Measurements from ENCODE around the gene RAPGEF4.

Gene RAPGEF4

GRCh38 chr2:172821370-172822338, 86.0 kb downstream of the RAPGEF4 start:
- DNase-seq = no peak
- no CpG with 5 or more reads among the region's 7 CpGs for WGBS (ENCODE audit: extremely low coverage, insufficient coverage, insufficient read length)
- peaks cover 4% of the 10 kb centered on the region in 2 experiments for H3K4me1 ChIP-seq (ENCODE audit: control insufficient read depth in 1 of 2, insufficient read depth in 2 of 2, low read length in 2 of 2)

DNA sequence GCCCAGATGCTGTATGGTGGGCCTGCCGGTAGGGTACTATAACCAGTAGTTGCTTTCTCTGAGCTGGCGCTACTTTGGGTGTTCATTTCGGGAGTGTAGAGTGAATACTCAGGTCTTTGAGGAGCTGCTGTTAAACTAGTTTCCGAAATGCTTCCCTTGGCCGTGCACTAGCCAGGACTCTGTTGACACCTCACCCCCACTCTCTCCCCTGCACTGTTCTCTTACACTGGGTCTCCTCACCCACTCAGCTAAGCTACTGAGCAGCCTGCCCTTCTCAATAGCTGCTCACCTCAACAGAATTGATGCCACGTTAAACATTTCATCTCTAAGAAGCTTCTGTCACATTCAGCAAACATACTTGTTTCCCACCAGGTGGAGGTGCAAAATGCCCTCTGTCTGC, 86.9 kb downstream of the RAPGEF4 start:
- no peak overlapping the region for H2AFZ ChIP-seq (ENCODE audit: insufficient read depth, low read length, poor library complexity)
- no peak overlapping the region for H3K18ac ChIP-seq (ENCODE audit: low read length)
- H3K27me3 ChIP-seq (ENCODE audit: insufficient read depth, low read length) = no peaks in the 10 kb centered on the region
- no peak overlapping the region for H3K27ac ChIP-seq (ENCODE audit: low read depth, low read length)
- no peak overlapping the region for H2BK12ac ChIP-seq (ENCODE audit: low read length)
- no peak overlapping the region for H3K4me3 ChIP-seq (ENCODE audit: low read depth, low read length)
- H2BK120ac ChIP-seq (ENCODE audit: insufficient read depth, low read length, poor library complexity) = no peak overlapping the region
- no peaks in the 10 kb centered on the region for H3K9me3 ChIP-seq (ENCODE audit: insufficient read depth, low read depth, low read length)
- H2AK5ac ChIP-seq (ENCODE audit: low read length) = no peak overlapping the region
- no peak for DNase-seq
- H3K14ac ChIP-seq (ENCODE audit: low read length) = no peak overlapping the region
- H4K12ac ChIP-seq (ENCODE audit: low read depth, low read length) = no peak overlapping the region
- H3K79me2 ChIP-seq (ENCODE audit: control insufficient read depth, insufficient read depth, low read length, poor library complexity) = no peaks in the 10 kb centered on the region
- no peak overlapping the region for H4K8ac ChIP-seq (ENCODE audit: low read depth, low read length)
- no peak overlapping the region for H4K91ac ChIP-seq (ENCODE audit: low read depth, low read length)
- H3K4me1 ChIP-seq (ENCODE audit: control insufficient read depth in 1 of 2, insufficient read depth in 2 of 2, low read length in 2 of 2) = peaks cover 4% of the 10 kb centered on the region in 2 experiments
- H3K9ac ChIP-seq (ENCODE audit: low read length) = no peak overlapping the region
- no peaks in the 10 kb centered on the region for H3K36me3 ChIP-seq (ENCODE audit: control insufficient read depth in 1 of 2, insufficient read depth in 2 of 2, low read length in 2 of 2)
- H2BK5ac ChIP-seq (ENCODE audit: low read depth, low read length, poor library complexity) = no peak overlapping the region
- H3K23ac ChIP-seq (ENCODE audit: low read length) = no peak overlapping the region
- H3K4me2 ChIP-seq (ENCODE audit: low read length) = no peak overlapping the region
- no peaks in the 10 kb centered on the region for H3K79me1 ChIP-seq (ENCODE audit: low read length)
- WGBS (ENCODE audit: extremely low coverage, insufficient coverage, insufficient read length) = no CpG with 5 or more reads among the region's 6 CpGs
- no peak overlapping the region for H3K4ac ChIP-seq (ENCODE audit: low read depth, low read length)

More at GRCh38 chr2:172821370-172822338, 86.0 kb downstream of the RAPGEF4 start:
- H3K27ac ChIP-seq (ENCODE audit: low read depth, low read length) = no peak overlapping the region
- no peaks in the 10 kb centered on the region for H3K9me3 ChIP-seq (ENCODE audit: insufficient read depth, low read depth, low read length)
- H3K4me3 ChIP-seq (ENCODE audit: low read depth, low read length) = no peak overlapping the region
- no peak overlapping the region for H2AFZ ChIP-seq (ENCODE audit: insufficient read depth, low read length, poor library complexity)
- H2AK5ac ChIP-seq (ENCODE audit: low read length) = no peak overlapping the region
- no peak overlapping the region for H3K4me2 ChIP-seq (ENCODE audit: low read length)
- no peak overlapping the region for H2BK12ac ChIP-seq (ENCODE audit: low read length)
- H3K4ac ChIP-seq (ENCODE audit: low read depth, low read length) = no peak overlapping the region
- no peak overlapping the region for H3K18ac ChIP-seq (ENCODE audit: low read length)
- no peaks in the 10 kb centered on the region for H3K27me3 ChIP-seq (ENCODE audit: insufficient read depth, low read length)
- no peak overlapping the region for H2BK5ac ChIP-seq (ENCODE audit: low read depth, low read length, poor library complexity)
- no peaks in the 10 kb centered on the region for H3K79me2 ChIP-seq (ENCODE audit: control insufficient read depth, insufficient read depth, low read length, poor library complexity)
- no peak overlapping the region for H4K91ac ChIP-seq (ENCODE audit: low read depth, low read length)
- no peak overlapping the region for H4K12ac ChIP-seq (ENCODE audit: low read depth, low read length)
- H3K23ac ChIP-seq (ENCODE audit: low read length) = no peak overlapping the region
- H3K14ac ChIP-seq (ENCODE audit: low read length) = no peak overlapping the region
- no peak overlapping the region for H3K9ac ChIP-seq (ENCODE audit: low read length)
- H3K36me3 ChIP-seq (ENCODE audit: control insufficient read depth in 1 of 2, insufficient read depth in 2 of 2, low read length in 2 of 2) = no peaks in the 10 kb centered on the region
- no peak overlapping the region for H2BK120ac ChIP-seq (ENCODE audit: insufficient read depth, low read length, poor library complexity)
- no peak overlapping the region for H4K8ac ChIP-seq (ENCODE audit: low read depth, low read length)
- no peaks in the 10 kb centered on the region for H3K79me1 ChIP-seq (ENCODE audit: low read length)

- Histone ChIP-seq H3K4me3 (ENCODE audit: low read depth, low read length) (no peak overlapping the region), H3K79me2 (ENCODE audit: control insufficient read depth, insufficient read depth, low read length, poor library complexity) (no peaks in the 10 kb centered on the region), H3K9me3 (ENCODE audit: insufficient read depth, low read depth, low read length) (no peaks in the 10 kb centered on the region), H2AFZ (ENCODE audit: insufficient read depth, low read length, poor library complexity) (no peak overlapping the region), H4K8ac (ENCODE audit: low read depth, low read length) (no peak overlapping the region), H3K23ac (ENCODE audit: low read length) (no peak overlapping the region), H3K27ac (ENCODE audit: low read depth, low read length) (no peak overlapping the region), H3K79me1 (ENCODE audit: low read length) (no peaks in the 10 kb centered on the region), H4K12ac (ENCODE audit: low read depth, low read length) (no peak overlapping the region), H3K4me1 (ENCODE audit: control insufficient read depth in 1 of 2, insufficient read depth in 2 of 2, low read length in 2 of 2) (peaks cover 4% of the 10 kb centered on the region in 2 experiments), H3K36me3 (ENCODE audit: control insufficient read depth in 1 of 2, insufficient read depth in 2 of 2, low read length in 2 of 2) (no peaks in the 10 kb centered on the region), H3K9ac (ENCODE audit: low read length) (no peak overlapping the region), H2BK120ac (ENCODE audit: insufficient read depth, low read length, poor library complexity) (no peak overlapping the region), H3K18ac (ENCODE audit: low read length) (no peak overlapping the region), H3K27me3 (ENCODE audit: insufficient read depth, low read length) (no peaks in the 10 kb centered on the region), H2BK12ac (ENCODE audit: low read length) (no peak overlapping the region), H3K4me2 (ENCODE audit: low read length) (no peak overlapping the region), H3K14ac (ENCODE audit: low read length) (no peak overlapping the region), H2BK5ac (ENCODE audit: low read depth, low read length, poor library complexity) (no peak overlapping the region), H4K91ac (ENCODE audit: low read depth, low read length) (no peak overlapping the region), H3K4ac (ENCODE audit: low read depth, low read length) (no peak overlapping the region), H2AK5ac (ENCODE audit: low read length) (no peak overlapping the region)
- no CpG with 5 or more reads among the region's 7 CpGs for WGBS (ENCODE audit: extremely low coverage, insufficient coverage, insufficient read length)
- no peak for DNase-seq
Observed at GRCh38 chr2:172823261-172823850, 87.7 kb downstream of the RAPGEF4 start.

GRCh38 chr2:172826522-172826921, 90.9 kb downstream of the RAPGEF4 start:
- H3K79me2 ChIP-seq (ENCODE audit: control insufficient read depth, insufficient read depth, low read length, poor library complexity) = no peaks in the 10 kb centered on the region
- DNase-seq = no peak
- H3K14ac ChIP-seq (ENCODE audit: low read length) = no peak overlapping the region
- H3K27me3 ChIP-seq (ENCODE audit: insufficient read depth, low read length) = no peaks in the 10 kb centered on the region
- no peak overlapping the region for H2AK5ac ChIP-seq (ENCODE audit: low read length)
- H3K23ac ChIP-seq (ENCODE audit: low read length) = no peak overlapping the region
- H3K4ac ChIP-seq (ENCODE audit: low read depth, low read length) = no peak overlapping the region
- no peak overlapping the region for H3K18ac ChIP-seq (ENCODE audit: low read length)
- H4K12ac ChIP-seq (ENCODE audit: low read depth, low read length) = no peak overlapping the region
- H3K4me3 ChIP-seq (ENCODE audit: low read depth, low read length) = no peak overlapping the region
- no peaks in the 10 kb centered on the region for H3K9me3 ChIP-seq (ENCODE audit: insufficient read depth, low read depth, low read length)
- H2BK12ac ChIP-seq (ENCODE audit: low read length) = no peak overlapping the region
- no peak overlapping the region for H3K4me2 ChIP-seq (ENCODE audit: low read length)
- H4K91ac ChIP-seq (ENCODE audit: low read depth, low read length) = no peak overlapping the region
- no peak overlapping the region for H3K9ac ChIP-seq (ENCODE audit: low read length)
- WGBS (ENCODE audit: extremely low coverage, insufficient coverage, insufficient read length) = no CpG with 5 or more reads among the region's 3 CpGs
- no peak overlapping the region for H2BK120ac ChIP-seq (ENCODE audit: insufficient read depth, low read length, poor library complexity)
- no peak overlapping the region for H3K27ac ChIP-seq (ENCODE audit: low read depth, low read length)
- H2BK5ac ChIP-seq (ENCODE audit: low read depth, low read length, poor library complexity) = no peak overlapping the region
- no peak overlapping the region for H2AFZ ChIP-seq (ENCODE audit: insufficient read depth, low read length, poor library complexity)
- peaks cover 4% of the 10 kb centered on the region in 2 experiments for H3K4me1 ChIP-seq (ENCODE audit: control insufficient read depth in 1 of 2, insufficient read depth in 2 of 2, low read length in 2 of 2)
- H3K79me1 ChIP-seq (ENCODE audit: low read length) = no peaks in the 10 kb centered on the region
- H4K8ac ChIP-seq (ENCODE audit: low read depth, low read length) = no peak overlapping the region
- no peaks in the 10 kb centered on the region for H3K36me3 ChIP-seq (ENCODE audit: control insufficient read depth in 1 of 2, insufficient read depth in 2 of 2, low read length in 2 of 2)

Data from trophoblast cell (in vitro differentiated cells and primary cell).